ENCODE results near the gene OR13H1.

OR13H1 gene

GRCh38 chrX:131588995-131589394 lies 45.1 kb downstream of the OR13H1 start:
- no peak for TF ChIP-seq CTCF (IDR thresholded peaks at IDR 0.05; ENCODE audit: extremely low read depth, insufficient read depth, missing control alignments)
- DNase-seq (ENCODE audit: low spot score), result no peak
- in situ Hi-C loops (cut with MboI; ENCODE audit: low pct_unique_long_range_greater_than_20kb, low sequenced_read_pairs, unreplicated experiment), result no loop called here

Data from GM13977 (cell line).